Activated T-cell treated with anti-CD3 and anti-CD28 coated beads, Interleukin-2, amount 50 U/mL, for 48 hours (primary cell): ENCODE measurements around the gene NHLH2.

ENCODE experiments used
- DNase-seq, 2 experiments: peaks; one replicate each; pipeline ENCODE4 v3.0.0-alpha.2; 2020

NHLH2 gene

DNA sequence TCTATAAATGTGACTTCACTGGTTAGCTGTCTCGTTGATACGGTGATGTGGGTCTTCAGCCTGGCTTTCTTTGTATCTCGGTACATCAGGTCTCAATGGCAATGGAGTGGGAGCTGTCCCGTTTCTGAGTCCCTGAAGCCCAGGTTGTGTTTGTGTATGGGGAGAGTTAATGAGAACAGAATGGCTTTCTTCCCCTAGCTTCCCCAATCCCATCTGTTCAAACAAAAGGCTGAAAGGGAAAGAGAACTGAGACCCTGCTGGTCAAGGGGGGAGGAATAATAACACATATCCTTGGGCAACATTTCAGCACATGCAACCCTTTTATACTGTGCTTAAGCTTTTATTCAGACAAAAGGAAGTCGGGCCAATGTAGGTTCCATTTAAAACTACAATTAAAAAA, 44.0 kb downstream of the NHLH2 start:
- DNase-seq, result no peak

DNA sequence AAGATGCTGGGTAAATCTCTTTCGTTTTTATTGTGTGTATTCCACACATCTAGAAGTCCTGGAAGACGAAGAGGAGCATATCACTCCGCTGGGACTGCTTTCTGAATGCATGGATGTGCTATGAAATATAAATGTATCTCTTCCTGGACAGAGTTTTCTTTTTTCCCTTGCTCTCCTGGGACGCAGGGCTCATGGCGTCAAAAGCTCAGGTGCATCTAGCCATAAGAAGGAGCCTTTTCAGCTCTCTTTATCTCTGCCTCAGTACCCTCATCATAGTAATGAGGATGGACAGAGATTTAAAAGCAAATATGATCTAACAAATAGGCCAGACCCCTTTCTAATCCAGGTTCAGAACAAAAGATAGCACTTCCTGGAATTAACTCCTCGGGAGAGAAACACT, 44.9 kb downstream of the NHLH2 start:
- DNase-seq, result no peak

DNA sequence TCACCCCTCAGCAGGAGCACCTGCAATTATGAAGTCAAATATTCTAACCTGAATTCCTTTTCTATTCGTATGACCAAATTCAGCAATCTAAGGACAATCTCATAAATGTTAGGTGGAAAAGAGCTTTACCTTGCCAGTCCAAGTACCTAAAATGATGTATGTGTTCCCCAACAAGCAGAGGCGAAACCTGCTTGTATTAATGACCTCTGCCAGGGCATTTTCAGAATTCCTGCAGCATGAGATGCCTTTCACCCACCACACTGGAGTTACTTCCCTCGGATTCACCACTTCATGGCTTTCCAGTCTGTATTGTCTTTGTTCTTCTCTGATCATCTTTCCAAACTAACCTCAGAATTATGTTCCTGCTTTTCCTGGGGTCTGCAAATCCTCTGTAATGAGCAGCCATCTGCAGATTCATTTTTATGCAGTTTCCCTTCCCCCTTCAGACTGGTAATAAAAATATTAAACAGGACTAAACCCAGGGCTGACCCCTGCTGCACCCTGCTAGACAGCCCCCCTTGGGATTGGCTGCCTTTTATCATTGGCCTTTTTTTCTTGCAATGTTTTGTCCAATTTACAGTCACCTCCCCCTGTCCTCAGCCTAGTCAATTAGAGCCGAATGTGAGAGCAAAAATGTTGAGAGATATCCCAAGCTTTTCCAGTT, 45.8 kb downstream of the NHLH2 start:
- no peak for DNase-seq

DNA sequence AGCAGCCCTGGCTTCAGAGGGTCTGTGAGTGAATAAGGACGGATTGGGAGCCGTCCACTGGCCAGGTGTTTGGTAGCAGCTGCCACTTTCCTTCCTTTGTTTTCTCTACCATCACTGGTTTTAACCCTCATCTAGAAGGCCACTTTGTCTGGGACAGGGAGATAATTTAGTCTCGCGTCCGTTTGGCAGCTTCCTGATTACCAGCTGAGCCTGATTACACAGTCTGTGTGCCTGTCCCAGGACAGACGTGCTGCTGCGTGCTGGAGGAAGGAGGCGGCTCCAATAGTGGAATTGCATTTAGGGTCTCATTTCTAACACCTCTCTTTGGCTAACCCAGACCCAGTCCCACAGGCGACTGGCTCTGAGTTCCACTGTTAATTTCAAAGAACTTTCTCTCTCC, 47.8 kb downstream of the NHLH2 start:
- no peak for DNase-seq

DNA sequence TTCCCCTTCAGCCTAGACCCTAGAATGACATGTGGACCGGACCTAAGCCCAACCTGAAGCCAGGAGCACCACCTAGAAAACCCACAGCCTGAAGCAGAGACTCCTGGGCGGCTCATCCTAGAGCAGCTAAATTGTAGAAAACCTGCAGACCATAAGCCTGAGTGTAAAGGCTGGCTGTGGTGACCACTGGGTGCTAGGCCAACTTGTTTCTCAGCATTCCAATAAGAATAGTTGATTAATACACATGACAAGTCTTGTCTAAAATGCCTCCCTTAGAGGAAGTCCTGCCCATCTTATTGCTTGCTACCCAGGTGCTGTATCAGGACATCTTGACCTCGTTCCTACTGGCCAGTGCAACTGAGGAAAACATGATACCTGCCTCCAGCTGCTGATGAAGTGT, 49.1 kb downstream of the NHLH2 start:
- DNase-seq, result no peak

- no peak for DNase-seq
Observed at GRCh38 chr1:115790846-115791245, 50.1 kb downstream of the NHLH2 start.

- DNase-seq, result no peak
Observed at GRCh38 chr1:115790356-115790755, 50.6 kb downstream of the NHLH2 start.
